Fibroblast of lung (primary cell): ENCODE results near the gene DBET.
"Not testable (repeated sequence)": the region's sequence is repeated elsewhere in the genome, so short reads cannot be mapped to it uniquely, and the experiment has no call there.

Experiments
- EZH2 ChIP-seq: IDR thresholded peaks from 2 replicates; pipeline ENCODE4 v1.5.1; 2012; ENCODE audit warnings: low read length, control low read depth, mild to moderate bottlenecking; ENCODE audit errors: missing control alignments
- TF ChIP-seq, protein P1 (sequence below), 2 donors: IDR thresholded peaks in 1 of 2; conservative IDR thresholded peaks in 1 of 2; 1 replicate in 1 of 2; 2 replicates in 1 of 2; pipeline ENCODE4 v1.5.1; 2011 to 2012; ENCODE audit warnings: low read length in 2 of 2, control low read depth in 1 of 2, inconsistent platforms in 1 of 2, low read depth in 1 of 2, mild to moderate bottlenecking in 1 of 2

DNA sequence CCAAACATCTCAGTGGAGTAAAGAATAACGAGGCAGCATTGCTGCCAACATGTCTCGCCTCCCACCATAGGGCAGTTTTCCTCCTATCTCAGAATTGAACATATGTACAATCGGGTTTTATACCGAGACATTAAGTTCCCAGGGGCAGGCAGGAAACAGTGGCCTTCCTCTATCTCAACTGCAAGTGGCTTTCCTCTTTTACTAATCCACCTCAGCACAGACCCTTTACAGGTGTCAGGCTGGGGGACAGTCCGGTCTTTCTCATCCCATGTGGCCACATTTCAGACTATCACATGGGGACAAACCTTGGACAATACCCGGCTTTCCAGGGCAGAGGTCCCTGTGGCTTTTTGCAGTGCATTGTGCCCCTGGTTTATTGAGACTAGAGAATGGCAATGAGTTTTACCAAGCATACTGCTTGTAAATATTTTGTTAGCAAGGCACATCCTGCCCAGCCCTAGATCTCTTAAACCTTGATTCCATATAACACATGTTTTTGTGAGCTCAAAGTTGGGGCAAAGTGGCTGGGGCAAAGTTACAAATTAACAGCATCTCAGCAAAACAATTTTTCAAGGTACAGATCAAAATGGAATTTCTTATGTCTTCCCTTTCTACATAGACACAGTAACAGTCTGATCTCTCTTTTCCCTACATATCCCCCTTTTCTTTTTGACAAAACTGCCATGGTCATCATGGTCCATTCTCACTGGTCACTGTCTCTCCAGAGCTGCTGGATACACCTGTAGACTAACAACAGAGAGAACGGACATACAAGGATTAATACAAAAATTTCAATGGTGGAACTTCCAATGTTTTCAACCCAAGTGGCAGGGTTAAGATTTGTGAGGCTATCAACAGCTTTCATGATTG, 42.5 kb downstream of the DBET start:
- TF ChIP-seq, protein P1, sequence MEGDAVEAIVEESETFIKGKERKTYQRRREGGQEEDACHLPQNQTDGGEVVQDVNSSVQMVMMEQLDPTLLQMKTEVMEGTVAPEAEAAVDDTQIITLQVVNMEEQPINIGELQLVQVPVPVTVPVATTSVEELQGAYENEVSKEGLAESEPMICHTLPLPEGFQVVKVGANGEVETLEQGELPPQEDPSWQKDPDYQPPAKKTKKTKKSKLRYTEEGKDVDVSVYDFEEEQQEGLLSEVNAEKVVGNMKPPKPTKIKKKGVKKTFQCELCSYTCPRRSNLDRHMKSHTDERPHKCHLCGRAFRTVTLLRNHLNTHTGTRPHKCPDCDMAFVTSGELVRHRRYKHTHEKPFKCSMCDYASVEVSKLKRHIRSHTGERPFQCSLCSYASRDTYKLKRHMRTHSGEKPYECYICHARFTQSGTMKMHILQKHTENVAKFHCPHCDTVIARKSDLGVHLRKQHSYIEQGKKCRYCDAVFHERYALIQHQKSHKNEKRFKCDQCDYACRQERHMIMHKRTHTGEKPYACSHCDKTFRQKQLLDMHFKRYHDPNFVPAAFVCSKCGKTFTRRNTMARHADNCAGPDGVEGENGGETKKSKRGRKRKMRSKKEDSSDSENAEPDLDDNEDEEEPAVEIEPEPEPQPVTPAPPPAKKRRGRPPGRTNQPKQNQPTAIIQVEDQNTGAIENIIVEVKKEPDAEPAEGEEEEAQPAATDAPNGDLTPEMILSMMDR (conservative IDR thresholded peaks at IDR 0.05 in 1 of 2, IDR thresholded peaks at IDR 0.05 in 1 of 2; ENCODE audit: low read depth in 1 of 2, low read length in 2 of 2), result not testable (repeated sequence)
- not testable (repeated sequence) for TF ChIP-seq EZH2
